Measurements from ENCODE around the gene PDE8B.

DNA sequence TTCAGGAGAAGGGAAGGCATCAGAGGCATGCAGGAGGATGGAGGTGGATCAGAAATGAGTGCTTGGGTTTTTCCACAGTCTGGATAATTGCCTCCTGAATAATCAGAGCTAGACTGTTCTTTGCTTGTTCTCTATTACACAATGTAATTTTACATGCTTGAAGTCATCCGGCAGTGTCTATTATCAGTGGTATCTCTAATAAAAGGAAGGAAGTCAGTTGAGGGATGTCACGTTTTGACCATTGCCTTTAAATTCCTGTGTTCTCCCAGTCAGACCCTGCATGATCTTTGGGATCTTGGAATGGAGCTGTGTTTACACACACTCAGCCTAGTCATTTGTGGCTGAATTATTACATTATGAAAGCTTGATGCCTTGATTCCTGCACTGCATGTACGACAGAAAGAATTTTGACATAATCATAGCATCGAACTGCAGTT is 91.0 kb downstream of the PDE8B start:
- TF ChIP-seq SUZ12 (IDR thresholded peaks at IDR 0.05; ENCODE audit: extremely low read depth, insufficient read depth, insufficient read length) (no peak), YY1 (IDR thresholded peaks at IDR 0.05; ENCODE audit: insufficient read depth, insufficient read length) (no peak), ZNF274 (IDR thresholded peaks at IDR 0.05; ENCODE audit: low read depth, low read length) (no peak)

All from NT2/D1 (cell line).